Esophagus muscularis mucosa (tissue), 3 donors: ENCODE measurements around the gene PBRM1.

Source experiments
- CTCF ChIP-seq, 3 experiments: fragments of 200-600 bp in 2 of 3; fragments of 450-650 bp in 1 of 3; sonication (generic) in 2 of 3; IDR thresholded peaks; one replicate each; pipeline ENCODE4 v1.5.1; 2017 to 2019; ENCODE audit warnings: antibody characterized with exemption in 3 of 3, mild to moderate bottlenecking in 2 of 3, moderate library complexity in 1 of 3
- POLR2A ChIP-seq: fragments of 450-650 bp; IDR thresholded peaks from one replicate; pipeline ENCODE4 v1.6.1; 2017; ENCODE audit warnings: antibody characterized with exemption, moderate library complexity, mild to moderate bottlenecking, low read depth
- POLR2AphosphoS5 ChIP-seq, 2 donors: sonication (generic); formaldehyde crosslinking; IDR thresholded peaks; one replicate each; pipeline ENCODE4 v1.6.1; 2017; ENCODE audit warnings: antibody characterized with exemption in 2 of 2

- no peak for TF ChIP-seq POLR2AphosphoS5 (IDR thresholded peaks at IDR 0.05)
- no peak for TF ChIP-seq CTCF (IDR thresholded peaks at IDR 0.05)
- TF ChIP-seq POLR2A = no peak
Observed at GRCh38 chr3:52498137-52499054, 187.3 kb downstream of the PBRM1 start.
